K562 (cell line): ENCODE measurements around the gene VILL. TPM values are rescaled to one million over a fixed set of nuclear protein-coding genes. Genes with fewer than 3 reads are reported as not detected.

Experiments used
- ARID1B ChIP-seq: fragments of 450-650 bp; IDR thresholded peaks from 2 replicates; pipeline ENCODE4 v1.6.1; 2016; ENCODE audit warnings: antibody characterized with exemption, mild to moderate bottlenecking, inconsistent platforms
- ARNT ChIP-seq, 2 experiments: fragments of 450-650 bp; IDR thresholded peaks; 2 replicates each; pipeline ENCODE4 v1.6.1; 2016; ENCODE audit warnings: mild to moderate bottlenecking in 1 of 2
- ASH1L ChIP-seq: fragments of 450-650 bp; IDR thresholded peaks from 2 replicates; pipeline ENCODE4 v1.6.1; 2018; ENCODE audit warnings: borderline replicate concordance, mild to moderate bottlenecking, low read depth; ENCODE audit not compliant: partially characterized antibody
- ELF1 ChIP-seq: fragments of 200-800 bp; sonication (Bioruptor generic); IDR thresholded peaks from 2 replicates; pipeline ENCODE4 v1.6.1; 2016; ENCODE audit warnings: missing genetic modification characterization, missing compliant biosample characterization
- FOXP1 ChIP-seq: sonication (generic); formaldehyde crosslinking; IDR thresholded peaks from 2 replicates; pipeline ENCODE4 v1.8.0; 2022; ENCODE audit warnings: mild to moderate bottlenecking, missing genetic modification reagents
- GTF2F1 ChIP-seq: IDR thresholded peaks from 2 replicates; pipeline ENCODE4 v1.6.1; 2011; ENCODE audit warnings: low read depth, low read length, improper control_type of control experiment
- HNRNPK ChIP-seq: fragments of 200-400 bp; formaldehyde crosslinking; IDR thresholded peaks from one replicate; pipeline ENCODE4 v1.6.1; 2018; ENCODE audit warnings: mild to moderate bottlenecking, low read depth, low read length; ENCODE audit not compliant: poor library complexity, severe bottlenecking
- MIER1 ChIP-seq: fragments of 450-650 bp; IDR thresholded peaks from 2 replicates; pipeline ENCODE4 v1.6.1; 2016; ENCODE audit warnings: antibody characterized with exemption, mild to moderate bottlenecking, low read depth
- NRF1 ChIP-seq, 2 experiments: fragments of 450-650 bp; IDR thresholded peaks in 1 of 2; conservative IDR thresholded peaks in 1 of 2; 2 replicates each; pipeline ENCODE4 v1.6.1; 2014; ENCODE audit warnings: mild to moderate bottlenecking in 2 of 2
- PCBP1 ChIP-seq: fragments of 200-400 bp; formaldehyde crosslinking; IDR thresholded peaks from 2 replicates; pipeline ENCODE4 v1.6.1; 2018; ENCODE audit warnings: mild to moderate bottlenecking, low read depth, low read length; ENCODE audit not compliant: poor library complexity, severe bottlenecking
- RBM39 ChIP-seq: fragments of 200-400 bp; formaldehyde crosslinking; optimal IDR thresholded peaks from 2 replicates; pipeline ENCODE3; 2018; ENCODE audit warnings: low read depth, low read length
- SIN3A ChIP-seq, 2 experiments: fragments of 150-350 bp in 1 of 2; IDR thresholded peaks; 2 replicates each; pipeline ENCODE4 v1.6.1; 2011 to 2016; ENCODE audit warnings: borderline replicate concordance in 2 of 2, low read depth in 2 of 2, low read length in 2 of 2, mild to moderate bottlenecking in 2 of 2, moderate library complexity in 2 of 2; ENCODE audit not compliant: control insufficient read depth in 1 of 2
- SMARCA5 ChIP-seq: fragments of 450-650 bp; IDR thresholded peaks from 2 replicates; pipeline ENCODE4 v1.6.1; 2016
- SP2 ChIP-seq: IDR thresholded peaks from 2 replicates; pipeline ENCODE4 v1.6.1; 2011; ENCODE audit warnings: mild to moderate bottlenecking, low read depth, low read length, moderate library complexity; ENCODE audit not compliant: poor library complexity, severe bottlenecking; ENCODE audit errors: extremely low read depth
- TRIM24 ChIP-seq, 2 experiments: fragments of 450-650 bp; IDR thresholded peaks; 2 replicates each; pipeline ENCODE4 v1.6.1; 2016
- TSC22D4 ChIP-seq: fragments of 450-650 bp; IDR thresholded peaks from 2 replicates; pipeline ENCODE4 v1.6.1; 2016; ENCODE audit warnings: missing genetic modification characterization, missing biosample characterization, control low read depth
- YBX1 ChIP-seq: fragments of 450-650 bp; IDR thresholded peaks from 2 replicates; pipeline ENCODE4 v1.7.1; 2016; ENCODE audit warnings: mild to moderate bottlenecking
- ZEB2 ChIP-seq: fragments of 450-650 bp; IDR thresholded peaks from 2 replicates; pipeline ENCODE4 v1.6.1; 2016
- ZNF407 ChIP-seq: fragments of 450-650 bp; IDR thresholded peaks from 2 replicates; pipeline ENCODE4 v1.6.1; 2016; ENCODE audit warnings: low read depth
- ZNF444 ChIP-seq: fragments of 250-450 bp; sonication (Bioruptor Pico); IDR thresholded peaks from 2 replicates; pipeline ENCODE4 v1.4.0; 2020; ENCODE audit warnings: mild to moderate bottlenecking, moderate library complexity
- ZNF668 ChIP-seq: fragments of 250-450 bp; sonication (Bioruptor Pico); IDR thresholded peaks from 2 replicates; pipeline ENCODE4 v1.8.0; 2022; ENCODE audit warnings: mild to moderate bottlenecking, inconsistent platforms
- polyA plus RNA-seq, 8 experiments: library from polyadenylated mRNA; depleted of rRNA in 4 of 8; stranded (reverse) in 5 of 8; unstranded in 3 of 8; fragments of >200 nt; fragmentation: Nextera tagmentation in 2 of 8; fragmentation: Illumina TruSeq in 1 of 8; extraction: Ambion mirVana in 2 of 8; extraction: Trizol in 1 of 8; gene quantifications; 2 replicates each; pipeline versions ENCODE4 v1.2.1 to v1.2.3, GENCODE V29; 2011 to 2014; ENCODE audit warnings: inconsistent platforms in 1 of 8, missing spikeins in 1 of 8
- total RNA-seq, 7 experiments: library from RNA; depleted of rRNA in 6 of 7; stranded (reverse); fragments of >200 nt in 6 of 7; fragmentation: Illumina TruSeq in 2 of 7; extraction: Trizol in 2 of 7; gene quantifications; 2 replicates each; pipeline versions ENCODE4 v1.2.1 to v1.2.3, GENCODE V29; 2011 to 2021; ENCODE audit warnings: low replicate concordance in 1 of 7

VILL gene
- total and polyA plus RNA-seq, 9 of the 15 experiments (the other 6 are each of a cell fraction or from before 2014, with no cell fraction given): 0.11 to 16.0 (median 8.8) TPM

GRCh38 chr3:38018296-38019266, 28.0 kb downstream of the VILL start (continued):
- TF ChIP-seq NRF1 (conservative IDR thresholded peaks at IDR 0.05 in 1 of 2, IDR thresholded peaks at IDR 0.05 in 1 of 2) (0 out of 4 replicates have a peak, but pooled peaks of 1 of the 2 experiments have one; percentile 37), ZNF668 (no peak), ZNF407 (0 out of 2 replicates have a peak, but pooled peaks have one; percentile 49), YBX1 (no peak), PCBP1 (no peak), ZEB2 (peak; percentile 90), TRIM24 (IDR thresholded peaks at IDR 0.05) (no peak), FOXP1 (no peak), MIER1 (no peak; the same call in 1 of the 2 replicates), ARNT (IDR thresholded peaks at IDR 0.05) (0 out of 4 replicates have a peak, but pooled peaks of 1 of the 2 experiments have one; percentile 60), GTF2F1 (no peak), ZNF444 (no peak), TSC22D4 (tag) (no peak), ARID1B (peak; percentile 88), ELF1 (tag) (no peak), ASH1L (no peak), SIN3A (IDR thresholded peaks at IDR 0.05; ENCODE audit: borderline replicate concordance in 2 of 2, control insufficient read depth in 1 of 2, low read depth in 2 of 2, low read length in 2 of 2) (peak in 1 of 2 experiments; percentile 57; a peak in 1 of 4 replicates), RBM39 (no peak), SMARCA5 (no peak), HNRNPK (no peak), SP2 (peak; percentile 10)
